GM19463 (cell line): ENCODE data around the gene GPAM.
A peak's percentile ranks its signal among the peaks of the same experiment; 100 is the strongest.
"Not testable (repeated sequence)": the region's sequence is repeated elsewhere in the genome, so short reads cannot be mapped to it uniquely, and the experiment has no call there.

Experiments used
- ATAC-seq: cut with Tn5 transposase; IDR thresholded peaks from one replicate; pipeline ENCODE4 v1.9.1; 2021; ENCODE audit warnings: mild to moderate bottlenecking, moderate library complexity; ENCODE audit not compliant: unreplicated experiment

The GPAM gene

GRCh38 chr10:112216966-112217365, 33.4 kb upstream of the GPAM start:
- no peak for ATAC-seq

- ATAC-seq: no peak
Measured at GRCh38 chr10:112216151-112216550, 32.6 kb upstream of the GPAM start.

- no peak for ATAC-seq
Measured at GRCh38 chr10:112215342-112215774, 31.8 kb upstream of the GPAM start.

DNA sequence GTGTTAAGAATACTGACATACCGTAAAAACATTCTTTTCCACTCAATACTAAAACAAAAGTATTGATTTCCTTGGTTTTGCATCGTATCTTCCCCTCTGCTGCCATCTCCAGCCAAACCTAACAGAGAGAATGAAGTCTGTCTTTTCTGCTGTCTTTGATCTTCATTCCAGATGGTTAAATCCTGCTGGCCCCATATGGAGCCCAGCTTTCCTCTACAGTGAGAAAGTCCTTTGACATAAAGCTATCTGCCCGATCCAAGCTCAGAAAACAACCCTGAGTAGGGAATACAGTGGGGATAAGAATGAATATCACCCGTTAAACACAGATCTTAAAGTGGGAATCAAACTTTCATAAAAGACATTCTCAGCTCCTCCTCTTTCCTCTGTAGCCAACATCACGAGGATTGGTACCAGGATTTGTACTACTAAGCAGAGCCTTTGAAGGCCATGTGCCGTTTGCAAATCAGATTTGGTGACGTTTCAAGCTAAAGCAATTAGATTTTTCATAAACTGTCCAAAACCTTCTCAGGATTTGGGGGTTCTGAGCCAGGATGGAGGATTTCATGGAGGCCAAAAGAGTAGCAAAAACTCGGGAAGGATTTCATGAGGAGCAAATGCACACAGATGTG, 30.8 kb upstream of the GPAM start:
- ATAC-seq: no peak

DNA sequence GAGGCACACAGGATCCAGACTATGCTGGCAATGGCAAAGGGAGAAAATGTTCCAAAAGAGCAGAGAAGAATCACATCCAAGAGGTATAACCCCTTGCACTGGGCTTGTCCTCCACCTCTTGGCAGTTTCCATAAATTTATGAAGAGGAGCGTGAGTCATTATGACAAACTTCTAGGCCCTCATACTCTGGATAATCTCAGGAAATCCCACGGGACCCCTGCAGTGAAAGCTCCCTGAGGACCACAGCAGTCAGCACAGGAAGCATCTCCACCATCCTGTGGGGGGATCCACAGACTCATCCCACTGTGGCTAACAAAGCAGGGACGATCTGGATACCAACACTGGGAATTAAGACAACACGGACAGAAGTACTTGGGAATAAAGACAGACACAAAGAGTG, 30.3 kb upstream of the GPAM start:
- no peak for ATAC-seq

DNA sequence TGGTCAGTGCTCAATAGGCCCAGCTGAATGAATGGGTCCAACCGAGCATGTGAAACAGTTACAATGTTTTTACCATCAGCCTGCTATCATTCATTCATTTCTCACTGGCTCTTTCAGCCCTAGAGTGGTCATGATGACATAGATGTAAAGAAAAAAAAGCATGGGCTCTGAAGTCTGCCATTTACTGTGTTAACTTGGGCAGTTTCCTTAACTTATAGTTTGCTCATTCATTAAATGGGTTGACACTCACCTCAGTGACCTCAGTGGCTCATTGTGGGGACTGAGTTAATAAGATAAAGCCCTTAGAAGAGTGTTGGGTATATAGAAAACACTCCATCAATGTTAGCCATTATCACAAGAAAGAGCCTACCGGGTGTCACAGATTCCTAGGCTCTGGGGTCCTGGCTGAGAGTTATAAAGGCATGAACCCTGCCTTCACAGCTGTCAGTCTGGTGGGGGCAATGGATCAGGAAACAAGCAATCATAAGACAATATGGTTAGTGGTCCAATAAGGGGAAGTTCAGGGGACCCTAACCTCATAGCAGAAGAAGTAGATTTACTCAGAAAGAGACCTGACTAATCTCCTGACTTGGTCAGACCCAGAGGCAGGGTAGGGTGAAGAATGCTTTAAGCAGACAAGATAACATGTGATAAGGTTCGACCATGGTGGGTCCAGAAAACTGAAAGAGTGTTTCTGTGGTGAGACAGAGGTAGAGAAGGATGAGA, 29.7 kb upstream of the GPAM start:
- ATAC-seq: peak; percentile 42

GRCh38 chr10:112210666-112211065, 27.1 kb upstream of the GPAM start:
- ATAC-seq: no peak

- no peak for ATAC-seq
Measured at GRCh38 chr10:112209684-112210131, 26.1 kb upstream of the GPAM start.

GRCh38 chr10:112208997-112209396, 25.4 kb upstream of the GPAM start:
- no peak for ATAC-seq

- ATAC-seq: no peak
Measured at GRCh38 chr10:112208292-112208691, 24.7 kb upstream of the GPAM start.

DNA sequence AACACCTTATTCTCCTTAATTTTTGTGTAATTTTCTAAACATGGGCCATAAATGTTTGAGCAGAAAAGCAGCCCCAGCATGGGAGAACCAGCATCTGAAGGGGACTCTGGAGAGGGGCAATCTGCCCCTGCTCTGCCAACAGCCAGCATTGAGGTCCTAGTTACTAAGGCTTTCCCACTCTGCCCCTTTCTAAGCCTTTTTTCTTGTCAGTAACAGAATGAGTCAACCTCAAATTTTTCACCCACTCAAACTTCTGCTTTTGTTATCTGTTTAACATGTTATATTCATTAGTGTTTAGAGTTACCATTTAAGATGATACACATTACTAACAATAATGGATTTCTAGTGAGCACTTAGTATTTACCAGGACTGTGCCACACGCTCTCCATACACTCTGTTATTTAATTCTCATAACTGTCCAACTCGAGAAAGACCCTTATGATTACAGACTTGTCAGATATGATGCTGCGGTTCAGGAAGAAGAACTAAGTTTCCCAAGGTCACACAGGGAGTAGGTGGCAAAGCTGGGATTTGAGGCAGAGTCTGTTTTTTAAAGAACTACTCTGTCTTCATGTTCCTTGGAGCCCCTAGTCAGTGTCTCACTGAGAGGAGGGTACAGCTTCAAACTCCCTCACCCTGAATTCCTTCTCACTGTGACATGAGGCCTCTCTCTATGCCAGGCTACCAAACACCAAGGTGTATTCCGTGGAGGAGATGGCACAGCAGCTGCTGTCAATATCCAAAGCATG, 19.9 kb upstream of the GPAM start:
- ATAC-seq: peak; percentile 58

- ATAC-seq: peak; percentile 81
Measured at GRCh38 chr10:112202561-112203241, 19.1 kb upstream of the GPAM start.

DNA sequence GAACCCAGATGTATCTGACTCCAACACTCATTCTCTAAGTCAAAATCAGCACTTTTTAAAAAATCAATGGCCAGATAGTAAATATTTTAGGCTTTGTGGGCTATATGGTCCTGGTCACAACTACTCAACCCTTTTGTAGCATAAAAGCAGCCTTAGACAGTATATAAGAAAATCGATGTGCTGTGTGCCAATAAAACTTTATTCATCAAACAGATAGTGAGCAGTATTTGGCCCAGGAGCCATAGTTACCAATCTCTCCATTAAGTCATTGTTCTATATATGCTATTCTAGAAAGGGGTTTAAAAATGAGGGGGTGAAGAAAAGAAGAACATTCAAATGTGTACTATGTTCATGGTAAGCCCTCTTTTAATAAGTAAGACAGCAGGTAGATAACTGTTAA, 18.5 kb upstream of the GPAM start:
- no peak for ATAC-seq

GRCh38 chr10:112201334-112201733, 17.8 kb upstream of the GPAM start:
- ATAC-seq: no peak

GRCh38 chr10:112200259-112200658, 16.7 kb upstream of the GPAM start:
- not testable (repeated sequence) for ATAC-seq

DNA sequence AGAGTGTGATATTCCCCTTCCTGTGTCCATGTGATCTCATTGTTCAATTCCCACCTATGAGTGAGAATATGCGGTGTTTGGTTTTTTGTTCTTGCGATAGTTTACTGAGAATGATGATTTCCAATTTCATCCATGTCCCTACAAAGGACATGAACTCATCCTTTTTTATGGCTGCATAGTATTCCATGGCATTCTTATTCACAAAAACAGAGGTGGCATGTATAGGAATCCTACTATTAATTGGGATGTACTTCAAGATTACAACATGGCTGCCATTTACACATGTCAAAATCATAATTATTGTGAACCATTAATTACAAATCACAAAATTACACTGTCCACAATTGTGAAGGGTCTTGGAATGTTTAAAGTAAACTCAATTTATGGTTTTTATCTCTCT, 14.1 kb upstream of the GPAM start:
- not testable (repeated sequence) for ATAC-seq

GRCh38 chr10:112195224-112195623, 11.7 kb upstream of the GPAM start:
- no peak for ATAC-seq

DNA sequence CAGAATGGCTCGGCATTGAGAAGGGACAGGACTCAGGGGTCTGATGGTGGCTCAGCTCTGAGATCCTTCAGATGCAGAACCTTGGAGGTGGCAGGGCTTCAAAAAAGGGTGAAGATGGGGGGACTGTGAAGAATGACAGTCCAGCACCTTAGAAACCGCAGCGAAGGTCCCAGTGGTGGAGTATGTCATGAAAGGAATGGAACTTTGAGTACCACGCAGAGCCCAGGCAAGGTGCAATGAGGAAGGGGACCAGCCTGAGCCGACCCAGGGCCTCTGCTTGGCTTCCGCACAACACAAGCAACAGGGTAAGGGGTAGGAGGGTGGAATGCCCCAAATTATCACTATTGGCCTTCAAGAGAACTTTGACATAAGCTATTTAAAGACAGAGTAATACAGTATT, 8.2 kb upstream of the GPAM start:
- ATAC-seq: no peak

GRCh38 chr10:112191041-112191590, 7.6 kb upstream of the GPAM start:
- no peak for ATAC-seq

DNA sequence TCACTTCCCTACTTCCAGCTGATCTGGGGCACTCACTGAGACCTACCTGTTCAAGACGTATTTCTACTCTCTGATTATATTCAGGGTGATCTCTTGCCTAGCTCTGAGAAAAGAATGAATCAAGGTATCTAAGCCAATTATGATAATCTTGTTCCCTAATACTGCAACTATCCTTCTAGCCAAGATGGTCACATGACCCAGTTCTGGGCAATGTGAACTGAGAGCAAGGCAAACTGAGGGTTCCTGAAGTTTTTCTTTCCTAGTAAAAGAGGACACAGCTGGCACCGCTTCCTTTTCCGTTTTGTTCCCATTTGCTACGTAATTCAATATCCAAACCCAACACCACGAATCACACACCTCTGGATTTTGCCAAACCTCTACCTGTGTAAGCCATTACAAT, 5.9 kb upstream of the GPAM start:
- no peak for ATAC-seq

DNA sequence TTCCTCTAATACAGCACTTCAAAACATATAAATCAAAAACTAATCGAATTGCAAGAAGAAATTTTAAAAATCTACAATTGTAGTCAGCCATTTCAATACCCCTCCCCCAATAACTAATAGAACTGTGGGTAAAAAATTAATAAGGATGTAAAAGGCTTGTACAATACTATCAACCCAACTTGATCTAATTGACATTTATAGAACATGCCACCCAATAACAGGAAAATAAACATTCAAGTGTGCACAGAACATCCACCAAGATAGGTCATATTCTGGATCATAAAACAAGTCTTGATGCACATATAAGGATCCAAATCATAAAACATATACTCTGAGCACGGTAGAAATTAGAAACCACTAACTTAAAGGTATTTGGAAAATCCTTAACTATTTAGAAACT, 4.0 kb upstream of the GPAM start:
- ATAC-seq: no peak
